GM18508 (cell line): ENCODE data around the gene TMEM270.
"Not testable (repeated sequence)": the region's sequence is repeated elsewhere in the genome, so short reads cannot be mapped to it uniquely, and the experiment has no call there.

Experiments used
- ATAC-seq: cut with Tn5 transposase; IDR thresholded peaks from one replicate; pipeline ENCODE4 v1.9.1; 2021; ENCODE audit warnings: moderate number of reproducible peaks; ENCODE audit not compliant: insufficient read depth, unreplicated experiment

The TMEM270 gene

GRCh38 chr7:73860859-73861258 lies at the start of gene TMEM270:
TSS of gene TMEM270 (plus strand) at chr7:73861159. CDS start at chr7:73861195, 36 bp downstream.
- no peak for ATAC-seq

- ATAC-seq, result no peak
These were observed 49.2 kb upstream of the TMEM270 start for GRCh38 chr7:73811760-73812168.

- ATAC-seq, result no peak
These were observed 48.0 kb upstream of the TMEM270 start for GRCh38 chr7:73812996-73813395.

GRCh38 chr7:73815436-73815835 lies 45.5 kb upstream of the TMEM270 start:
- no peak for ATAC-seq

GRCh38 chr7:73817121-73817520 lies 43.8 kb upstream of the TMEM270 start:
- ATAC-seq, result no peak

GRCh38 chr7:73820013-73820412 lies 40.9 kb upstream of the TMEM270 start:
- ATAC-seq, result no peak

GRCh38 chr7:73821597-73822285 lies 39.2 kb upstream of the TMEM270 start:
- ATAC-seq, result not testable (repeated sequence)

- ATAC-seq, result no peak
These were observed 38.4 kb upstream of the TMEM270 start for GRCh38 chr7:73822319-73823173.

- no peak for ATAC-seq
These were observed 37.7 kb upstream of the TMEM270 start for GRCh38 chr7:73823257-73823656.

GRCh38 chr7:73823873-73824592 lies 36.9 kb upstream of the TMEM270 start:
- ATAC-seq, result no peak

GRCh38 chr7:73824986-73825385 lies 36.0 kb upstream of the TMEM270 start:
- ATAC-seq, result no peak

- ATAC-seq, result no peak
These were observed 33.3 kb upstream of the TMEM270 start for GRCh38 chr7:73827567-73828106.

- no peak for ATAC-seq
These were observed 32.7 kb upstream of the TMEM270 start for GRCh38 chr7:73828107-73828803.

- ATAC-seq, result no peak
These were observed 32.0 kb upstream of the TMEM270 start for GRCh38 chr7:73828972-73829371.

- no peak for ATAC-seq
These were observed 31.5 kb upstream of the TMEM270 start for GRCh38 chr7:73829505-73829904.

- no peak for ATAC-seq
These were observed 30.9 kb upstream of the TMEM270 start for GRCh38 chr7:73829921-73830680.

GRCh38 chr7:73830681-73831583 lies 30.0 kb upstream of the TMEM270 start, which contains the start of gene CLDN4:
TSS of gene CLDN4 (plus strand) at chr7:73830996. CDS start at chr7:73831202, 206 bp downstream.
- no peak for ATAC-seq

GRCh38 chr7:73831584-73831833 lies 29.4 kb upstream of the TMEM270 start:
- no peak for ATAC-seq
